HL-60 (cell line): ENCODE results near the gene MMAB.

Source experiments
- DNase-seq, 2 experiments: peaks; one replicate each; pipeline ENCODE4 v3.0.0-alpha.2; 2010 to 2020; ENCODE audit warnings: low read depth in 1 of 2, low spot score in 1 of 2
- H3K27ac ChIP-seq: fragments of 250-450 bp; sonication (Bioruptor Pico); replicated peaks from 2 replicates; pipeline ENCODE4 v1.5.1; 2020; ENCODE audit warnings: mild to moderate bottlenecking, moderate library complexity
- H3K27me3 ChIP-seq: fragments of 250-450 bp; sonication (Bioruptor Pico); 2 replicates; pipeline ENCODE4 v1.5.1; 2021; ENCODE audit warnings: mild to moderate bottlenecking, moderate library complexity; ENCODE audit not compliant: insufficient read depth, poor library complexity, severe bottlenecking
- H3K4me3 ChIP-seq: replicated peaks from 2 replicates; pipeline ENCODE4 v1.5.1; 2011; ENCODE audit warnings: mild to moderate bottlenecking, control low read depth, low read length; ENCODE audit not compliant: insufficient read depth
- CTCF ChIP-seq: IDR thresholded peaks from one replicate; pipeline ENCODE4 v1.5.1; 2011; ENCODE audit warnings: low read length, control low read depth, inconsistent platforms; ENCODE audit not compliant: insufficient read depth
- GABPA ChIP-seq: IDR thresholded peaks from 2 replicates; pipeline ENCODE4 v1.6.1; 2012; ENCODE audit warnings: low read depth
- POLR2AphosphoS5 ChIP-seq: IDR thresholded peaks from 2 replicates; pipeline ENCODE4 v1.6.1; 2012; ENCODE audit warnings: low read depth
- REST ChIP-seq: IDR thresholded peaks from 2 replicates; pipeline ENCODE4 v1.6.1; 2012; ENCODE audit warnings: low read depth; ENCODE audit not compliant: insufficient replicate concordance
- SPI1 ChIP-seq: IDR thresholded peaks from 2 replicates; pipeline ENCODE4 v1.6.1; 2012; ENCODE audit warnings: low read depth, mild to moderate bottlenecking, borderline replicate concordance

The MMAB gene

GRCh38 chr12:109578330-109578927 is 5.1 kb upstream of the MMAB start:
- no peak for TF ChIP-seq CTCF
- TF ChIP-seq REST: no peak
- no peak for TF ChIP-seq SPI1
- DNase-seq: no peak
- no peak overlapping the region for H3K4me3 ChIP-seq
- no peaks in the 10 kb centered on the region for H3K27me3 ChIP-seq
- H3K27ac ChIP-seq: no peak overlapping the region

- Histone ChIP-seq H3K27me3 (no peaks in the 10 kb centered on the region), H3K27ac (no peak overlapping the region), H3K4me3 (no peak overlapping the region)
- DNase-seq: no peak
- TF ChIP-seq SPI1: no peak
- TF ChIP-seq POLR2AphosphoS5: no peak
- no peak for TF ChIP-seq REST
- no peak for TF ChIP-seq GABPA
Observed at GRCh38 chr12:109577311-109577710, 4.0 kb upstream of the MMAB start.

GRCh38 chr12:109575683-109576082 is 2.4 kb upstream of the MMAB start:
- no peak for TF ChIP-seq CTCF
- no peak for TF ChIP-seq REST
- no peak for TF ChIP-seq POLR2AphosphoS5
- no peak for TF ChIP-seq SPI1
- no peak for TF ChIP-seq GABPA
- no peak for DNase-seq
- Histone ChIP-seq H3K4me3 (no peak overlapping the region), H3K27me3 (no peaks in the 10 kb centered on the region), H3K27ac (no peak overlapping the region)
